Measurements from ENCODE around the gene ADAMTS9.

- no peak for TF ChIP-seq CTCF (CRISPR knock-in tag; IDR thresholded peaks at IDR 0.05)
- TF ChIP-seq SMAD1 (CRISPR knock-in tag; IDR thresholded peaks at IDR 0.05; ENCODE audit: borderline replicate concordance, low read depth), result no peak
- no peak for TF ChIP-seq DMAP1 (CRISPR knock-in tag; IDR thresholded peaks at IDR 0.05)
- TF ChIP-seq ATF6 (CRISPR knock-in tag; conservative IDR thresholded peaks at IDR 0.05), result no peak
Measured at GRCh38 chr3:64554096-64554920, 133.5 kb downstream of the ADAMTS9 start.
